HCT116 (cell line): ENCODE measurements around the gene TMEM35A. TPM values are rescaled to one million over a fixed set of nuclear protein-coding genes. Genes with fewer than 3 reads are reported as not detected.

ENCODE experiments used
- ATAC-seq: fragments of 200-7000 bp; cut with Tn5 transposase; 2 replicates; pipeline ENCODE4 v1.9.1; 2020; ENCODE audit warnings: mild to moderate bottlenecking, moderate library complexity
- BruUV-seq: library from RNA; stranded (reverse); fragments of 400-500 nt; replicated peaks from 2 replicates; lab custom pipeline; 2021; lab: Mats Ljungman, UMichigan
- CTCF ChIA-PET: fragments of 300-600 bp; sonication (Branson Sonifier 250); formaldehyde crosslinking; loops from one replicate; lab custom pipeline; 2021; ENCODE audit warnings: antibody characterized with exemption; lab: Charles Lee
- POLR2A ChIA-PET: fragments of 300-600, 350-600 bp; sonication (Branson Sonifier 250); formaldehyde crosslinking; loops from one replicate; lab custom pipeline; 2021; ENCODE audit warnings: antibody characterized with exemption; lab: Charles Lee
- RAD21 ChIA-PET, 2 experiments: fragments of 300-600 bp; sonication (Branson Sonifier 250); formaldehyde crosslinking; loops; one replicate each; lab custom pipeline; 2023; ENCODE audit warnings: low total read pairs in 2 of 2; ENCODE audit not compliant: uncharacterized antibody in 2 of 2, unreplicated experiment in 2 of 2, low non-redundant PET in 1 of 2; lab: Charles Lee
- DNase-seq: peaks from one replicate; pipeline ENCODE4 v3.0.0-alpha.2; 2010; ENCODE audit warnings: low read depth, low spot score
- H2AFZ ChIP-seq: fragments of 200-600 bp; shearing (Covaris generic), sonication (generic); 2 replicates; pipeline ENCODE4 v1.6.1; 2017; ENCODE audit warnings: low read depth, mixed run types, mixed read lengths, antibody characterized with exemption, low read length; ENCODE audit not compliant: poor library complexity, severe bottlenecking
- H3K27ac ChIP-seq: 2 replicates; pipeline ENCODE4 v1.5.1; 2012; ENCODE audit warnings: low read depth, low read length
- H3K27me3 ChIP-seq: fragments of 200-600 bp; sonication (generic); 2 replicates; pipeline ENCODE4 v1.6.1; 2016; ENCODE audit warnings: mixed run types, low read length, mixed read lengths; ENCODE audit not compliant: insufficient read depth
- H3K36me3 ChIP-seq, 2 experiments: fragments of 200-500 bp in 1 of 2; fragments of 200-600 bp in 1 of 2; sonication (Bioruptor generic) in 1 of 2; sonication (generic) in 1 of 2; 2 replicates each; pipeline versions ENCODE4 v1.5.1 to v1.6.1; 2014 to 2016; ENCODE audit warnings: low read length in 2 of 2, inconsistent platforms in 1 of 2, mixed read lengths in 1 of 2, mixed run types in 1 of 2; ENCODE audit not compliant: insufficient read depth in 2 of 2, control insufficient read depth in 1 of 2
- H3K4me1 ChIP-seq, 2 experiments: fragments of 200-600 bp in 1 of 2; sonication (generic) in 1 of 2; 2 replicates each; pipeline versions ENCODE4 v1.5.1 to v1.6.1; 2012 to 2017; ENCODE audit warnings: low read length in 2 of 2, inconsistent platforms in 1 of 2, mild to moderate bottlenecking in 1 of 2, mixed read lengths in 1 of 2, mixed run types in 1 of 2, moderate library complexity in 1 of 2; ENCODE audit not compliant: insufficient read depth in 2 of 2, control insufficient read depth in 1 of 2
- H3K4me2 ChIP-seq: fragments of 200-600 bp; sonication (generic); 2 replicates; pipeline ENCODE4 v1.6.1; 2017; ENCODE audit warnings: mixed run types, low read length, mixed read lengths
- H3K4me3 ChIP-seq, 2 experiments: fragments of 200-600 bp in 1 of 2; sonication (generic) in 1 of 2; replicated peaks in 1 of 2; 2 replicates each; pipeline ENCODE4 v1.5.1; 2011 to 2016; ENCODE audit warnings: low read length in 2 of 2, control low read depth in 1 of 2, low read depth in 1 of 2, mild to moderate bottlenecking in 1 of 2, mixed read lengths in 1 of 2, mixed run types in 1 of 2
- H3K79me2 ChIP-seq: fragments of 200-600 bp; sonication (generic); 2 replicates; pipeline ENCODE4 v1.6.1; 2017; ENCODE audit warnings: mild to moderate bottlenecking, mixed run types, low read length, moderate library complexity, mixed read lengths; ENCODE audit not compliant: insufficient read depth
- H3K9ac ChIP-seq: fragments of 200-600 bp; sonication (generic); 2 replicates; pipeline ENCODE4 v1.6.1; 2016; ENCODE audit warnings: low read length, mixed read lengths
- H3K9me2 ChIP-seq: fragments of 200-600 bp; sonication (generic), shearing (Covaris generic); 2 replicates; pipeline ENCODE4 v1.6.1; 2017; ENCODE audit warnings: mixed run types, mild to moderate bottlenecking, moderate library complexity; ENCODE audit not compliant: insufficient read depth
- H3K9me3 ChIP-seq, 2 experiments: fragments of 200-500 bp in 1 of 2; fragments of 200-600 bp in 1 of 2; sonication (Bioruptor generic) in 1 of 2; sonication (generic) in 1 of 2; 2 replicates each; pipeline ENCODE4 v1.6.1; 2014 to 2017; ENCODE audit warnings: low read length in 2 of 2, mixed read lengths in 2 of 2, inconsistent platforms in 1 of 2, low read depth in 1 of 2, mild to moderate bottlenecking in 1 of 2, mixed run types in 1 of 2, moderate library complexity in 1 of 2; ENCODE audit not compliant: control insufficient read depth in 1 of 2, insufficient read depth in 1 of 2
- H4K20me1 ChIP-seq: fragments of 200-600 bp; sonication (generic), shearing (Covaris generic); 2 replicates; pipeline ENCODE4 v1.6.1; 2017; ENCODE audit warnings: mixed run types, mild to moderate bottlenecking, moderate library complexity; ENCODE audit not compliant: insufficient read depth
- ATF3 ChIP-seq: IDR thresholded peaks from 2 replicates; pipeline ENCODE4 v1.6.1; 2012
- CTCF ChIP-seq, 3 experiments: fragments of 200-600 bp in 1 of 3; sonication (generic) in 1 of 3; IDR thresholded peaks in 2 of 3; conservative IDR thresholded peaks in 1 of 3; 2 replicates each; pipeline ENCODE4 v1.5.1; 2012 to 2017; ENCODE audit warnings: low read depth in 2 of 3, low read length in 2 of 3, antibody characterized with exemption in 1 of 3, borderline replicate concordance in 1 of 3, control low read depth in 1 of 3, mild to moderate bottlenecking in 1 of 3, mixed read lengths in 1 of 3, mixed run types in 1 of 3, moderate library complexity in 1 of 3; ENCODE audit not compliant: insufficient read depth in 1 of 3
- EGR1 ChIP-seq: IDR thresholded peaks from 2 replicates; pipeline ENCODE4 v1.6.1; 2012; ENCODE audit warnings: low read depth
- EZH2 ChIP-seq: fragments of 200-600 bp; sonication (generic); IDR thresholded peaks from 2 replicates; pipeline ENCODE4 v1.6.1; 2017; ENCODE audit warnings: antibody characterized with exemption, mixed run types
- EZH2phosphoT487 ChIP-seq: fragments of 200-600 bp; IDR thresholded peaks from 2 replicates; pipeline ENCODE4 v1.6.1; 2018; ENCODE audit warnings: antibody characterized with exemption, borderline replicate concordance
- RAD21 ChIP-seq: IDR thresholded peaks from 2 replicates; pipeline ENCODE4 v1.6.1; 2012; ENCODE audit warnings: low read depth, mild to moderate bottlenecking
- REST ChIP-seq: IDR thresholded peaks from 2 replicates; pipeline ENCODE4 v1.6.1; 2012; ENCODE audit warnings: low read depth
- SIN3A ChIP-seq: IDR thresholded peaks from 2 replicates; pipeline ENCODE4 v1.6.1; 2012; ENCODE audit warnings: low read depth
- SP1 ChIP-seq: IDR thresholded peaks from 2 replicates; pipeline ENCODE4 v1.6.1; 2012; ENCODE audit warnings: low read depth
- TCF7L2 ChIP-seq: IDR thresholded peaks from 2 replicates; pipeline ENCODE4 v1.7.0; 2011; ENCODE audit warnings: borderline replicate concordance, inconsistent platforms; ENCODE audit not compliant: insufficient read depth, insufficient read length; ENCODE audit errors: extremely low read depth
- ZFX ChIP-seq: fragments of 450-650 bp; IDR thresholded peaks from 2 replicates; pipeline ENCODE4 v1.6.1; 2017
- ZNF274 ChIP-seq: fragments of 200-500 bp; sonication (Bioruptor generic); IDR thresholded peaks from 2 replicates; pipeline ENCODE4 v1.6.1; 2014; ENCODE audit warnings: mild to moderate bottlenecking, low read depth, low read length, inconsistent platforms
- intact Hi-C: fragments of 100-400 bp; cut with micrococcal nuclease; formaldehyde crosslinking; loops from 2 replicates; pipeline ENCODE4 v1.10.0; 2022
- total RNA-seq: library from RNA; stranded (reverse); gene quantifications from one replicate; pipeline ENCODE4 v1.2.1, GENCODE V29; 2021; ENCODE audit not compliant: unreplicated experiment

Gene TMEM35A
- total RNA-seq, 1 experiment from 2014 or later: not detected

GRCh38 chrX:101080326-101081124 lies 1.8 kb downstream of the TMEM35A start:
- ChIA-PET CTCF (no interaction called here), RAD21 (no interaction called here), POLR2A (no interaction called here)
- Histone ChIP-seq H3K9me2 (no peaks in the 10 kb centered on the region), H3K9ac (no peak overlapping the region), H3K4me2 (no peak overlapping the region), H3K4me1 (no peaks in the 10 kb centered on the region), H3K36me3 (no peaks in the 10 kb centered on the region), H3K4me3 (no peak overlapping the region), H3K9me3 (no peaks in the 10 kb centered on the region), H3K27me3 (no peaks in the 10 kb centered on the region), H4K20me1 (no peaks in the 10 kb centered on the region), H3K27ac (no peak overlapping the region), H2AFZ (no peak overlapping the region), H3K79me2 (no peaks in the 10 kb centered on the region)
- ATAC-seq (no peak), DNase-seq (no peak)
- BruUV-seq: no TSS peak
- TF ChIP-seq SP1 (no peak), EZH2 (no peak), RAD21 (no peak), SIN3A (no peak), ZFX (no peak), ATF3 (no peak), EZH2phosphoT487 (no peak), EGR1 (no peak), CTCF (IDR thresholded peaks at IDR 0.05 in 2 of 3, conservative IDR thresholded peaks at IDR 0.05 in 1 of 3; ENCODE audit: borderline replicate concordance in 1 of 3, insufficient read depth in 1 of 3, low read depth in 2 of 3, low read length in 2 of 3) (no peak), ZNF274 (no peak), TCF7L2 (no peak), REST (no peak)
- intact Hi-C loops: no loop called here
